Measurements from ENCODE around the gene SEC14L3. TPM values are rescaled to one million over a fixed set of nuclear protein-coding genes. Genes with fewer than 3 reads are reported as not detected.

The SEC14L3 gene
- total and polyA plus RNA-seq, 2 donors (not counting 1 experiment from before 2014, with no cell fraction given) = not detected

DNA sequence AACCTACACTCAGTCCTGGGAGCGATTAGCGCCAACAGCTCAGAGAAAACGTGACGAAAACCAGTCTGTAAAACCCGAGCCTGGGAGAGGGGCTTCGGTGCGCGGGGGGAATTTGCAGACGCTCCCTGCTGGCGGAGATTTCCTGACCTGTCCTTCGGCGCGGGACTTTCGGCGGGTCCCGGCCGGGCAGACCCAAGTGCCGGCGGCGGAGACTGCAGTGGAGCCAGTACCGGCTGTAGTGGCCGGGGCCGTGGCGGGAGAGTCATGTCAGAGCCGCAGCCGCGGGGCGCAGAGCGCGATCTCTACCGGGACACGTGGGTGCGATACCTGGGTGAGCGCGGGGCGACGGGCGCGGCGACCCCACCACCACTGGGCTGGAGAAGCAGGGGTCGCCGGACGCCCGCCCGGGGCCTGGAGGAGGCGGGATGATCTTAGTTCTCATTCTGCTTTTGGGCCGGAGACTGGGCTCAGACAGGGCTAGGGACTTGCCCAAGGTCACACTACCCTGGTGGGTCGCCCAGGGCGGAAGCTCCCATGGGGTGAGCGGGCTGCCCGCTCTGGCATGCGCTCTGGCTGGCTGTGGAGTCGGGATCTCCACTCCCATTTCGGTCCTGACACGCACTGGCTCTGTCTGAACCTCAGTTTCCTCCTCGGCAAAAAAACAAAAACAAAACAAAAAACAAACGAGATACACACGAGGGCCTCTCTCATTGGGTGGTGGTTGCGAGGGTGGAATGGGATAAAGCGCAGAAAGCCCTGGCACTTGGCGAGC, 46.0 kb downstream of the SEC14L3 start, which contains the start of gene MTFP1:
TSS of gene MTFP1 (plus strand) at position 153 of the 772 bp plus-strand sequence. CDS start at position 265, 112 bp downstream.
- Histone ChIP-seq H3K36me3 (replicated peaks in 1 of 2; ENCODE audit: control extremely low read depth in 1 of 2, control insufficient read depth in 1 of 2, extremely low read depth in 1 of 2, insufficient read depth in 2 of 2, low read length in 1 of 2) (no peaks in the 10 kb centered on the region), H2AFZ (ENCODE audit: insufficient read depth, low read depth, low read length, poor library complexity, severe bottlenecking) (peak within 1 kb of the TSS; percentile 96), H3K27ac (ENCODE audit: low read length in 2 of 2) (peak within 1 kb of the TSS; percentile 78 to 89), H3K27me3 (replicated peaks in 1 of 4; ENCODE audit: control extremely low read depth in 1 of 4, control insufficient read depth in 3 of 4, insufficient read depth in 4 of 4, low read length in 3 of 4) (no peaks in the 10 kb centered on the region), H3K9ac (ENCODE audit: low read length) (peak within 1 kb of the TSS; percentile 93), H3K4me2 (replicated peaks; ENCODE audit: low read depth, low read length, poor library complexity, severe bottlenecking) (peak within 1 kb of the TSS; percentile 91), H3K4me3 (ENCODE audit: control extremely low read depth in 1 of 5, extremely low read depth in 1 of 5, insufficient read depth in 1 of 5, low read depth in 2 of 5, low read length in 4 of 5) (peak within 1 kb of the TSS; percentile 54 to 84 (median 81)), H4K20me1 (ENCODE audit: control insufficient read depth, insufficient read depth, low read length, poor library complexity, severe bottlenecking) (no peaks in the 10 kb centered on the region), H3K79me2 (ENCODE audit: control insufficient read depth, insufficient read depth, low read length) (peaks cover 11% of the 10 kb centered on the region), H3K4me1 (ENCODE audit: control insufficient read depth in 2 of 2, insufficient read depth in 2 of 2, low read length in 2 of 2) (peaks cover 22 to 40% of the 10 kb centered on the region in 2 donors), H3K9me3 (ENCODE audit: control extremely low read depth in 1 of 3, control insufficient read depth in 2 of 3, insufficient read depth in 1 of 3, low read length in 2 of 3) (peaks cover 0 to 8% (median 0%) of the 10 kb centered on the region in 3 donors)
- intact Hi-C loops (cut with micrococcal nuclease) = loop anchor here (1.0 to 10.0 kb wide), 6 partner anchors 10 to 1541 kb away; partner anchors contain the start of genes MORC2, TUG1 and ZNRF3
- TF ChIP-seq CTCF (IDR thresholded peaks at IDR 0.05) (no peak), EZH2 (IDR thresholded peaks at IDR 0.05; ENCODE audit: borderline replicate concordance, insufficient read depth, low read depth, low read length, poor library complexity, severe bottlenecking) (no peak)
- Mint-ChIP-seq H3K4me3 (peak within 1 kb of the TSS; percentile 99), H3K9me3 (ENCODE audit: insufficient read depth) (no peaks in the 10 kb centered on the region), H3K27me3 (no peaks in the 10 kb centered on the region), H3K4me1 (peaks cover 48% of the 10 kb centered on the region), H3K27ac (peak within 1 kb of the TSS; percentile 100)
- ATAC-seq (ENCODE audit: low read depth) = no peak
- POLR2A ChIA-PET = interaction anchor here (0.7 to 1.2 kb wide), 3 partner anchors 12 to 137 kb away, joined by 3 to 7 read pairs (median 3); partner anchors contain the start of gene CASTOR1
- peak; percentile 67 for DNase-seq
- 3% methylated on average over 56 of the region's 61 CpGs for WGBS (ENCODE audit: insufficient coverage)
- CTCF ChIA-PET = interaction anchor here (0.7 to 7.0 kb wide), 10 partner anchors 10 to 162 kb away, joined by 3 to 94 read pairs (median 6); partner anchors contain the start of genes CASTOR1 and RNF215
